ENCODE measurements around the gene ZCCHC2. TPM values are rescaled to one million over a fixed set of nuclear protein-coding genes. Genes with fewer than 3 reads are reported as not detected.

The ZCCHC2 gene
- total and polyA plus RNA-seq, 4 donors, result 6.9 to 34.7 (median 20.2) TPM

DNA sequence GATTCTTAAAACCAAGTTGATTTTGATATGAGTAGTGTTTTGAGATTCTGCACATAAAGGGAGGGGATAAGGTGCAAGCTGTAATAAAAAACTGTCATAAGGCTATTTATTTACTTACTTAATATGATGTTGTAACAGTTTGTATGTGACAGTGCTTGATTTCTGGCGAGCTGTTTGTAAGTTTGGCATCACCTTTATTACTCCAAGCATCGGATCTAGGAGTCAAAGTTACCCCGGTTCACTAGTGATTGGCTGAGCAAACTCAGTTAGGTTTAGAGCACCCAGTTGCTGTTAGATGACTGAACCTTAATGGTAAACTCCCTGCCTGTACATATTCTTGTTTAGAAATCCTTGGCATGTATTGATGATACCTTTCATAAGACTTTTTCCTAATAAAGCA lies 16.1 kb downstream of the ZCCHC2 start:
- no peak for ATAC-seq (ENCODE audit: low FRiP score)
- H3K9me3 ChIP-seq (ENCODE audit: control insufficient read depth, low read length), result no peaks in the 10 kb centered on the region
- DNase-seq, result no peak
- intact Hi-C loops (cut with DNase I), result no loop called here
- peaks cover 3 to 7% of the 10 kb centered on the region in 2 donors for H3K4me1 ChIP-seq (ENCODE audit: control insufficient read depth in 1 of 2, insufficient read depth in 2 of 2, low read length in 2 of 2)
- H3K27ac ChIP-seq (ENCODE audit: low read depth in 1 of 2, low read length in 2 of 2), result no peak overlapping the region
- H3K36me3 ChIP-seq (ENCODE audit: control insufficient read depth in 1 of 2, insufficient read depth in 2 of 2, low read length in 1 of 2), result peaks cover 0 to 2% of the 10 kb centered on the region in 2 donors
- H3K27me3 ChIP-seq (ENCODE audit: control insufficient read depth in 1 of 2, insufficient read depth in 2 of 2, low read length in 1 of 2), result no peaks in the 10 kb centered on the region
- no peak overlapping the region for H3K4me3 ChIP-seq (ENCODE audit: low read length in 2 of 2)
- 88 to 96% methylated on average over 3 of the region's 3 CpGs for WGBS, 2 donors

- no peak for ATAC-seq (ENCODE audit: low FRiP score)
- no peaks in the 10 kb centered on the region for H3K9me3 ChIP-seq (ENCODE audit: control insufficient read depth, low read length)
- H3K36me3 ChIP-seq (ENCODE audit: control insufficient read depth in 1 of 2, insufficient read depth in 2 of 2, low read length in 1 of 2), result peaks cover 0 to 2% of the 10 kb centered on the region in 2 donors
- no peak overlapping the region for H3K27ac ChIP-seq (ENCODE audit: low read depth in 1 of 2, low read length in 2 of 2)
- H3K4me3 ChIP-seq (ENCODE audit: low read length in 2 of 2), result no peak overlapping the region
- no peak for DNase-seq
- intact Hi-C loops (cut with DNase I), result no loop called here
- WGBS, 2 donors, result 97% methylated on average over 11 of the region's 11 CpGs
- no peaks in the 10 kb centered on the region for H3K27me3 ChIP-seq (ENCODE audit: control insufficient read depth in 1 of 2, insufficient read depth in 2 of 2, low read length in 1 of 2)
- H3K4me1 ChIP-seq (ENCODE audit: control insufficient read depth in 1 of 2, insufficient read depth in 2 of 2, low read length in 2 of 2), result peaks cover 3 to 4% of the 10 kb centered on the region in 2 donors
Observed at GRCh38 chr18:62539284-62540165, 16.7 kb downstream of the ZCCHC2 start.

DNA sequence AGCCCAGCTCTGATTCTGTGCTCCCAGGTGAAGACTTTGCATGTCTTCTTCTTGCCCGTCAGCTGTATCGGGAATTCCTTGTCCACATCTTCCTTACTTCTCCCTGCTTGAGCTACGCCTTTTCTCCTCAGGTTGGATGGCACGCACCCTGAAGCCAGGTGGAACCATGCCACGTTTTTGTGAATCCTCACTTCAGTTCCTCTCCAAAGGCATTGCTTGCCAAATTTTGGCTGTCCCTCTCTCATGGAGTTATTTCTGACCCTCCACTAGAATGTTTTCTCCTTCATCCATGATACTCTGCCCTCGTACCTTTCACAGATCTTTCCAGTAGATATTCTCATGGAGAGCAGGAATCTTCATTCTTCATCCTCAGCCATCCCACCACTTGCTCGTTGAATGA lies 20.2 kb downstream of the ZCCHC2 start:
- Histone ChIP-seq H3K27me3 (ENCODE audit: control insufficient read depth in 1 of 2, insufficient read depth in 2 of 2, low read length in 1 of 2) (no peaks in the 10 kb centered on the region), H3K27ac (ENCODE audit: low read depth in 1 of 2, low read length in 2 of 2) (no peak overlapping the region), H3K4me1 (ENCODE audit: control insufficient read depth in 1 of 2, insufficient read depth in 2 of 2, low read length in 2 of 2) (peaks cover 3 to 4% of the 10 kb centered on the region in 2 donors), H3K9me3 (ENCODE audit: control insufficient read depth, low read length) (no peaks in the 10 kb centered on the region), H3K36me3 (ENCODE audit: control insufficient read depth in 1 of 2, insufficient read depth in 2 of 2, low read length in 1 of 2) (peaks cover 3 to 5% of the 10 kb centered on the region in 2 donors), H3K4me3 (ENCODE audit: low read length in 2 of 2) (no peak overlapping the region)
- ATAC-seq (ENCODE audit: low FRiP score), result no peak
- WGBS, 2 donors, result 91 to 92% methylated on average over 7 of the region's 7 CpGs
- intact Hi-C loops (cut with DNase I), result no loop called here
- DNase-seq, result no peak

GRCh38 chr18:62545098-62545497 lies 22.3 kb downstream of the ZCCHC2 start:
- H3K36me3 ChIP-seq (ENCODE audit: control insufficient read depth in 1 of 2, insufficient read depth in 2 of 2, low read length in 1 of 2), result peaks cover 3 to 5% of the 10 kb centered on the region in 2 donors
- H3K27ac ChIP-seq (ENCODE audit: low read depth in 1 of 2, low read length in 2 of 2), result no peak overlapping the region
- H3K4me3 ChIP-seq (ENCODE audit: low read length in 2 of 2), result no peak overlapping the region
- intact Hi-C loops (cut with DNase I), result no loop called here
- H3K9me3 ChIP-seq (ENCODE audit: control insufficient read depth, low read length), result no peaks in the 10 kb centered on the region
- 98 to 99% methylated on average over 4 of the region's 4 CpGs for WGBS, 2 donors
- DNase-seq, result peak in 1 of 2 donors; percentile 63
- H3K27me3 ChIP-seq (ENCODE audit: control insufficient read depth in 1 of 2, insufficient read depth in 2 of 2, low read length in 1 of 2), result no peaks in the 10 kb centered on the region
- H3K4me1 ChIP-seq (ENCODE audit: control insufficient read depth in 1 of 2, insufficient read depth in 2 of 2, low read length in 2 of 2), result peaks cover 3 to 4% of the 10 kb centered on the region in 2 donors
- ATAC-seq (ENCODE audit: low FRiP score), result no peak

DNA sequence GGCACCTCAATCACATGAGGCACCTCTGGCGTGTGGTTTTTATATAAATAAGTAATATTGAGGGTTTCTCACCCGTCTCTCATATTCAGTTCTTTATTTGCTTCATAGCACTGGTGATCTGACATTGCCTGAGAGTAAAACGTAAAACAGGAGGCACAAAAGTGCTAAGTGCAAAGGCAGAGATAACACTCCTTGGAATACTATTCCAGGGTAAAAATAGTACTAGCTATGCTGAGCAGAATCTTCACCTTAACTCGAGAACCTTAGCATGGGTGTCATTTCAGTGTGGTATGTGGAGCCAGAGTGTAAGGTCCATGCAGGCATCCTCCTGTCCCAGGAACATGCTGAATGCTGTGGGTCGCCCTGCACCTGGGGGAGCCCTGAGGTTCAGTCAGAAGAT lies 26.9 kb downstream of the ZCCHC2 start:
- ATAC-seq (ENCODE audit: low FRiP score), result no peak

GRCh38 chr18:62550746-62551145 lies 27.9 kb downstream of the ZCCHC2 start:
- intact Hi-C loops (cut with DNase I), result no loop called here
- no peaks in the 10 kb centered on the region for H3K9me3 ChIP-seq (ENCODE audit: control insufficient read depth, low read length)
- H3K27ac ChIP-seq (ENCODE audit: low read depth in 1 of 2, low read length in 2 of 2), result no peak overlapping the region
- WGBS, 2 donors, result 89% methylated on average over 9 of the region's 9 CpGs
- H3K36me3 ChIP-seq (ENCODE audit: control insufficient read depth in 1 of 2, insufficient read depth in 2 of 2, low read length in 1 of 2), result peaks cover 5 to 7% of the 10 kb centered on the region in 2 donors
- H3K4me1 ChIP-seq (ENCODE audit: control insufficient read depth in 1 of 2, insufficient read depth in 2 of 2, low read length in 2 of 2), result no peaks in the 10 kb centered on the region
- no peaks in the 10 kb centered on the region for H3K27me3 ChIP-seq (ENCODE audit: control insufficient read depth in 1 of 2, insufficient read depth in 2 of 2, low read length in 1 of 2)
- ATAC-seq (ENCODE audit: low FRiP score) (no peak), DNase-seq (no peak)
- no peak overlapping the region for H3K4me3 ChIP-seq (ENCODE audit: low read length in 2 of 2)

More for the DNA sequence above, 26.9 kb downstream of the ZCCHC2 start:
- no peaks in the 10 kb centered on the region for H3K27me3 ChIP-seq (ENCODE audit: control insufficient read depth in 1 of 2, insufficient read depth in 2 of 2, low read length in 1 of 2)
- no peak for DNase-seq
- WGBS, 2 donors, result 75 to 78% methylated on average over 5 of the region's 5 CpGs
- H3K4me3 ChIP-seq (ENCODE audit: low read length in 2 of 2), result no peak overlapping the region
- intact Hi-C loops (cut with DNase I), result no loop called here
- no peaks in the 10 kb centered on the region for H3K4me1 ChIP-seq (ENCODE audit: control insufficient read depth in 1 of 2, insufficient read depth in 2 of 2, low read length in 2 of 2)
- no peak overlapping the region for H3K27ac ChIP-seq (ENCODE audit: low read depth in 1 of 2, low read length in 2 of 2)
- H3K36me3 ChIP-seq (ENCODE audit: control insufficient read depth in 1 of 2, insufficient read depth in 2 of 2, low read length in 1 of 2), result peaks cover 5 to 9% of the 10 kb centered on the region in 2 donors
- no peaks in the 10 kb centered on the region for H3K9me3 ChIP-seq (ENCODE audit: control insufficient read depth, low read length)

- intact Hi-C loops (cut with DNase I), result no loop called here
- no peak overlapping the region for H3K27ac ChIP-seq (ENCODE audit: low read depth in 1 of 2, low read length in 2 of 2)
- ATAC-seq (ENCODE audit: low FRiP score) (no peak), DNase-seq (peak in 1 of 2 donors; percentile 67)
- no peaks in the 10 kb centered on the region for H3K27me3 ChIP-seq (ENCODE audit: control insufficient read depth in 1 of 2, insufficient read depth in 2 of 2, low read length in 1 of 2)
- H3K36me3 ChIP-seq (ENCODE audit: control insufficient read depth in 1 of 2, insufficient read depth in 2 of 2, low read length in 1 of 2), result peaks cover 10 to 11% of the 10 kb centered on the region in 2 donors
- H3K9me3 ChIP-seq (ENCODE audit: control insufficient read depth, low read length), result no peaks in the 10 kb centered on the region
- H3K4me1 ChIP-seq (ENCODE audit: control insufficient read depth in 1 of 2, insufficient read depth in 2 of 2, low read length in 2 of 2), result no peaks in the 10 kb centered on the region
- WGBS, 2 donors, result 89 to 94% methylated on average over 4 of the region's 4 CpGs
- H3K4me3 ChIP-seq (ENCODE audit: low read length in 2 of 2), result no peak overlapping the region
Observed at GRCh38 chr18:62551972-62552513, 29.2 kb downstream of the ZCCHC2 start.

- intact Hi-C loops (cut with DNase I), result no loop called here
- H3K36me3 ChIP-seq (ENCODE audit: control insufficient read depth in 1 of 2, insufficient read depth in 2 of 2, low read length in 1 of 2), result peaks cover 11 to 14% of the 10 kb centered on the region in 2 donors
- no peaks in the 10 kb centered on the region for H3K27me3 ChIP-seq (ENCODE audit: control insufficient read depth in 1 of 2, insufficient read depth in 2 of 2, low read length in 1 of 2)
- WGBS, 2 donors, result 90 to 92% methylated on average over 6 of the region's 6 CpGs
- H3K9me3 ChIP-seq (ENCODE audit: control insufficient read depth, low read length), result no peaks in the 10 kb centered on the region
- no peaks in the 10 kb centered on the region for H3K4me1 ChIP-seq (ENCODE audit: control insufficient read depth in 1 of 2, insufficient read depth in 2 of 2, low read length in 2 of 2)
- ATAC-seq (ENCODE audit: low FRiP score) (no peak), DNase-seq (no peak)
- no peak overlapping the region for H3K27ac ChIP-seq (ENCODE audit: low read depth in 1 of 2, low read length in 2 of 2)
- H3K4me3 ChIP-seq (ENCODE audit: low read length in 2 of 2), result no peak overlapping the region
Observed at GRCh38 chr18:62554061-62554815, 31.4 kb downstream of the ZCCHC2 start.
